GM19463 (cell line): ENCODE data around the gene ATP9A.
"Not testable (repeated sequence)": the region's sequence is repeated elsewhere in the genome, so short reads cannot be mapped to it uniquely, and the experiment has no call there.

Source experiments
- ATAC-seq: cut with Tn5 transposase; IDR thresholded peaks from one replicate; pipeline ENCODE4 v1.9.1; 2021; ENCODE audit warnings: mild to moderate bottlenecking, moderate library complexity; ENCODE audit not compliant: unreplicated experiment

Gene ATP9A, protein sequence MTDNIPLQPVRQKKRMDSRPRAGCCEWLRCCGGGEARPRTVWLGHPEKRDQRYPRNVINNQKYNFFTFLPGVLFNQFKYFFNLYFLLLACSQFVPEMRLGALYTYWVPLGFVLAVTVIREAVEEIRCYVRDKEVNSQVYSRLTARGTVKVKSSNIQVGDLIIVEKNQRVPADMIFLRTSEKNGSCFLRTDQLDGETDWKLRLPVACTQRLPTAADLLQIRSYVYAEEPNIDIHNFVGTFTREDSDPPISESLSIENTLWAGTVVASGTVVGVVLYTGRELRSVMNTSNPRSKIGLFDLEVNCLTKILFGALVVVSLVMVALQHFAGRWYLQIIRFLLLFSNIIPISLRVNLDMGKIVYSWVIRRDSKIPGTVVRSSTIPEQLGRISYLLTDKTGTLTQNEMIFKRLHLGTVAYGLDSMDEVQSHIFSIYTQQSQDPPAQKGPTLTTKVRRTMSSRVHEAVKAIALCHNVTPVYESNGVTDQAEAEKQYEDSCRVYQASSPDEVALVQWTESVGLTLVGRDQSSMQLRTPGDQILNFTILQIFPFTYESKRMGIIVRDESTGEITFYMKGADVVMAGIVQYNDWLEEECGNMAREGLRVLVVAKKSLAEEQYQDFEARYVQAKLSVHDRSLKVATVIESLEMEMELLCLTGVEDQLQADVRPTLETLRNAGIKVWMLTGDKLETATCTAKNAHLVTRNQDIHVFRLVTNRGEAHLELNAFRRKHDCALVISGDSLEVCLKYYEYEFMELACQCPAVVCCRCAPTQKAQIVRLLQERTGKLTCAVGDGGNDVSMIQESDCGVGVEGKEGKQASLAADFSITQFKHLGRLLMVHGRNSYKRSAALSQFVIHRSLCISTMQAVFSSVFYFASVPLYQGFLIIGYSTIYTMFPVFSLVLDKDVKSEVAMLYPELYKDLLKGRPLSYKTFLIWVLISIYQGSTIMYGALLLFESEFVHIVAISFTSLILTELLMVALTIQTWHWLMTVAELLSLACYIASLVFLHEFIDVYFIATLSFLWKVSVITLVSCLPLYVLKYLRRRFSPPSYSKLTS

DNA sequence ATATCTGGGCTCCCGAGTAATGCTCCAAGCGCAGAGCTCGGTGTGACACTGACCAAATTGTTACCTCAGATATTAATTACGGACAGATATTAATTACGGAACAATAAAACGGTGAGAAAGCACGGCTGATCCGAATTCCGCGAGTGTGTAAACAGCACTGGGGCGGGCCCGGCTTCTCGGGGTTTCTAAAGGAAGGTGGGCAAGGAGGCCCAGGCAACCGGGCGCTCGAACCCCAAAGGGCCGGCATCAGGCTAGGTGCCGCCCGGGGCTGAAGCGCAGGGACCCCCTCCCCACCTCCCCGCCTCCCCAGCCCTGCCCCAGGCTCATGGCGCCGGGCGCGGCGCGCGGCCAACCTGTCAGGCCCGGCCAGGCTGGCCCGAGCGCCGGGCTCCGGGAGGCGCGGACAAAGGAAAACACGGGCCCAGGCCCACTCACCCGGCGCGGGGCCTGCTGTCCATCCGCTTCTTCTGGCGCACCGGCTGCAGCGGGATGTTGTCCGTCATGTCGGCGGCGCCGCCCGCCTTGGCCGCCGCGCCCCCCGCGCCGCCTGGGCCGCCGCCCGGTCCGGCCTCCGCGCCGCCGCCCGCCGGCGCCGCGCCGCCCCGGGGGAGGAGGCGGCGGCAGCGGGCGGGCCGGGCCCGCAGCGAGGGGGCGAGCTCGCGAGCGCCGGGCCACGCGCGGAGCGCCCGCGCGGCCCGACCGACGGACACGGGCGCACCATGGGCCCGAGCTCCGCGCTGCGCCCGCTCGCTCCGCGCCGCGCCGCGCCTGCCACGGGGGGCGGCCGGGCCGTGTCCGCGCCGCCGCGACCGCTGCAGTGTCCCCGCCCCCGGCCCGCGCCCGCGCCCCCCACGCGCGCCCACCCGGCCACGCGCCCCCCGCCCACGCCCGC, at the start of gene ATP9A:
Gene ATP9A, minus strand, starts transcription at position 524 of the 892 bp plus-strand sequence. Its CDS starts 21 bp downstream, at position 503.
- ATAC-seq, result no peak

DNA sequence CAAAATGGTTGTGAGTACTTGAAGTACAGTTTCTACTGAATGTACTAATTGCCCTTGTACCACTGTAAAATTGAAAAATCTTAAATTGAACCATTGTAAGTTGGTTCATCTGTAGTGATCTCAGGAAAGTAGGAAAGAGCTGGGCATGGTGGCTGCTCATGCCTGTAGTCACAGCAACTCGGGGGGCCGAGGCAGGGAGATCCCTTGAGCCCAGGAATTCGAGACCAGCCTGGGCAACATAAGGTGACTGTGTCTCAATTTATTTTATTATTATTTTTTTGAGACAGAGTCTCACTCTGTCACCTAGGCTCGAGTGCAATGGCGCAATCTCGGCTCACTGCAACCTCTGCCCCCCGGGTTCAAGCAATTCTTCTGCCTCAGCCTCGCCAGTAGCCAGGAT, 48.7 kb upstream of the ATP9A start:
- not testable (repeated sequence) for ATAC-seq

DNA sequence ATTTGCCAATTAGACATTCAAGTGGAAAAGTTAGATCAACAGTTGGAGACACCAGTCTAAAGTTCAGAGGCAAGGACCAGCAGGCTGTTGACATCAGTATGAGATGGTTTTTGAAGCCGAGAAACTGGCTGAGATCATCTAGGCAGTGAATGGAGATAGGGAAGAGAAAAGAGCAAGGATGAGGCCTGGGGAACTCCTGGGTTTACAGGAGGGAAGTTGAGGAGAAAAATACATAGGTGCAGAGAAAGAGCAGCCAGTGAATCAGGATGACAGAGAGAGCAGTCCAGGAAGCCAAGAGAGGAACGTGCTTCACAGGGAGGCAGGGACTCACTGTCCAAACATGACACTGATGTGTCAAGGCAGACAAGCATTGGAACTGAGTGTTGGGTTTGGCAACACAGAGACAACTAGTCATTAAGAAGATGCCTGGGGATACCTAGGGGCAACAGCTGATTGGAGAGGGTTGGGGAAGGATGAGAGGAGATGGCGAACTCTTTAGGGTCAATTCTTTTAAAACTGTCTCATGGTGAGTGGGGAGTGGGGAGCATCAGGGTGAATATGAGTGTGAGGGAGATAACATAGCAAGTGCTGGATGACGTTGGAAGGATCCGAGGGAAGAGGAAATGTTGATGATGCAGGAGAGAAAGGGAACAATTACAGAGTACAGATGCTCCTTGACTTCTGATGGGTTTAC, 47.3 kb upstream of the ATP9A start:
- no peak for ATAC-seq

DNA sequence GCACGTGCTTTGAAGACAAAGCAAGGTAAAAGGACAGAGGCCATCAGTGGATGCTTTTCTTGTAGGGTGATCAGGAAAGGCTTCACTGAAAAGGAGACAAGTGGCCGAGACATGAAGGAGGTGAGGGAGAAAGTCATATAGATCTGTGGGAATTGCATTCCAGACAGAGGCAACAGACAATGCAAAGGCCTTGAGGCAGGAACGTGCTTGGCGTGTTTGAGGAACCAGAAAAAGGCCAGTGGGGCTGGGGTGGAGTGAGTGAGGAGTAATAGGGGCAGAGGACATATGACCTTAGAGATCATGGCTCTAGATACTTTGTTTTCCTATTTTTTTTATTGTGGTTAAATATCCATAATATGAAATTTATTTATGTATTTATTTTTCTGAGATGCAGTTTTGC, 44.7 kb upstream of the ATP9A start:
- ATAC-seq, result no peak

DNA sequence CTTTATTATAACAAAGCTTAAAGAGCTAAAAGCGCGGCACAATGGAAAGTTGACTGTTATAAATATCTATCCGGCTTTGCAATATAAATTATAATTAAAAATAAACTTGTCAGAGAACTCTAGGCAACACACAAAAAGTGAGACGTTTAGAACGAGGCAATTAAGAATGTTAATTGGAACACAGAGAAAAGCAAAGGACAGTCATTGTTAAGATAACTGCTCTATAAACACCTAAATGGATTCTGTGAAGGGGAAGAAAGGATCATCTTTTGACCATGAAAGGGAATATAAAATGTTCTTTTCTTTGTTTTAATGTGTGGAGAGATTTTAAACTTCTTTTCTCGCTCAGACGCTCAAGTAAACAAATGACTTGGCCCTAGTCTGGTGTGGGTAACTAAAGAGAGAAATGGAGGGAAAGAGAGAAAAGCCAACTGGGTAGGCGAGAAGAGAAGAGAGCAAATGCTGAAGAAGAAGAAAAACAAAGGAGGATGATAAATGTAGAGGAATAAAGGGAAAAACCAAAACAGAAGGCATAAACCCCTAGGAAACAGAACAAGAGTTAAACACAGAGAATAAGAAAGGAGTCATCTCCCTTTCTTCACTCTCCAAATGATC, 43.4 kb upstream of the ATP9A start:
- ATAC-seq, result no peak

DNA sequence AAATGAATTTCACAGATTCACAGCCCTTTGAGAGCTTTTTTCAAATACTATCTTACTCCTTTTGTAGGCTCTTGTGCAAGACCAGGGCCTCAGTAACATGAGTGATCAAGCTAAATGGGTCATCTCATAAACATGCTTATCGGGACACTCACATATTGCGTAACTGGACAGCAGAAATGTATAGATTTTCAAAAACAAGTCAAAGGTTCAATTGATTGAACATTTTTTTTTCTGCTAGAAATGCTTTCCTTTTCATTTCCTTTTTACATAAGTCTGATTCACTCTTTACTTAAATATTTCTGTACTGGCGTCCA, 42.8 kb upstream of the ATP9A start:
- no peak for ATAC-seq

DNA sequence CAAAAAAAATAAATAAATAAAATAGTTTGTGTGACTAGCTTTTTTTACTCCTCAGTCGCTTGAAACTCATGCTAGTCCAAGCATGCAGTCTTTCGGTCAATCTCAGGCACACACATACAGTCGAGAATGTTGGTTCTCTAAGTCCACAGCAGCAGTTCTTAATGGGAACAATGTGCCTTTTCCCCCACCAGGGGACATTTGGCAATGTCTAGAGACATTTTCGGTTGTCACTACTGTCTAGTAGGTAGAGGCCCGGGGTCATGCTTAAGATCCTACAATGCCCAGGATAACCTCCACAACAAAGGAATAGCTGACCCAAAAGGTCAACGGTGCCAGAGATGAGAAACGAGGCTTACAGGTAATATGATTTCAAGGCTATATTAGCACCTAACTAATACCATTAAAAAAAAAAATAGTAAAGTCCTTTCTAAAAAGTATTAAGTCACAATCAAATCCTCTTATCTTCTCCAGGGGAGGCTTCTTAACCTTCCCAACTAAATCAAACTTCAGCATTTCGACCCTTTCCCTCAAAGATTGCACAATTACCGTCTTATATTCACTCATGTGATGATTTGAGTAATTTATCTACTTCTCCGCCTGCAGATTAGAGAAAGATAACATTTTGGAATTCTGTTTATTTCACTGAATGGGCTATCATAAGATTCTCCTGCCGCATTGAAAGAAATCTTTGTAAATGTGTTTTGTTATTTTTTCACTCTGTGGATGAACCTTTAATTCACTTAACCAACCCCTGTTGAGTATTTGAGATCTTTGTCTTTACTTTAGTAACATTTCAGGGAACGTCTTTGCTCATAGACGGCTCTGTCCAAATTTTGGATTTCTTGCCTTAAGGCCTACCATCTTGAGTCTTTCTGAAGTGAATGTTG, 42.2 kb upstream of the ATP9A start:
- no peak for ATAC-seq

DNA sequence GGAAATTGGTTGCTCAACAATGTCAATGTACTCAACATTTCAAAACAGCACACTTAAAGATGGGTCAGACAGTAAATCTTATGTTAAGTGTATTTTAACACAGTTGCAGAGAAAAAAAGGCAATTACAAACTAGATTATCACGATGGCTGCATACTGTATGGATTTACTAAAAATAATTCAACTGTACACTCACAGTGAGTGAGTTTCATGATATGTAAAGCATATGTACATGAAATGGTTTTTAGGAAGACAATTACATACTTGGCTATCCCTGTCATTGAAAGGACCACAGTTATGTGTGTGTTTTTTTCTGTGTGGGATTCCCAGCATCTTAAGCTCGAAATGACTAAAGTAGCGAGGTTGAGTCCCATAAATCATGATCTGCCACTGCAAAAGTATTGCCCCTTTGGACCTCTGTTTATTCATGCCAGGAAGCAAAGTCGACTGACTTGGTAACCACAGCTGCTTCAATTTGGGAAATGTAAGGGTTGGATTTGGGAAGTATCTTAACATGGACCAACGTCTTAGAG, 39.6 kb upstream of the ATP9A start:
- ATAC-seq, result no peak

DNA sequence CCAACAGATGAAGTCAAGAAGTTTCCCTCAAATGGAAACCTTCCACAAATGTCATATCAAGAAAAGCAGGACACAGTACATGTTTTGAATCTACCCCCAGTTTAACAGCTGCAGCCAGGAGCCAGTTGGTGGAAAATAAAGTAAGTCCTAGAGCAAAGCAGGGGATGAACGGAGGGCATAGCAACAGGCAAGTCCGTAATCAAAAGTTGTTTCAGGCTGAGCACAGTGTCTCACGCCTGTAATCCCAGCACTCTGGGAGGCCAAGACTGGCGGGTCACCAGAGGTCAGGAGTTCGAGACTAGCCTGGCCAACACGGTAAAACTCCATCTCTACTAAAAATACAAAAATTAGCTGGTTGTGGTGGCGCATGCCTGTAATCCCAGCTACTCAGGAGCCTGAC, 36.6 kb upstream of the ATP9A start:
- no peak for ATAC-seq

DNA sequence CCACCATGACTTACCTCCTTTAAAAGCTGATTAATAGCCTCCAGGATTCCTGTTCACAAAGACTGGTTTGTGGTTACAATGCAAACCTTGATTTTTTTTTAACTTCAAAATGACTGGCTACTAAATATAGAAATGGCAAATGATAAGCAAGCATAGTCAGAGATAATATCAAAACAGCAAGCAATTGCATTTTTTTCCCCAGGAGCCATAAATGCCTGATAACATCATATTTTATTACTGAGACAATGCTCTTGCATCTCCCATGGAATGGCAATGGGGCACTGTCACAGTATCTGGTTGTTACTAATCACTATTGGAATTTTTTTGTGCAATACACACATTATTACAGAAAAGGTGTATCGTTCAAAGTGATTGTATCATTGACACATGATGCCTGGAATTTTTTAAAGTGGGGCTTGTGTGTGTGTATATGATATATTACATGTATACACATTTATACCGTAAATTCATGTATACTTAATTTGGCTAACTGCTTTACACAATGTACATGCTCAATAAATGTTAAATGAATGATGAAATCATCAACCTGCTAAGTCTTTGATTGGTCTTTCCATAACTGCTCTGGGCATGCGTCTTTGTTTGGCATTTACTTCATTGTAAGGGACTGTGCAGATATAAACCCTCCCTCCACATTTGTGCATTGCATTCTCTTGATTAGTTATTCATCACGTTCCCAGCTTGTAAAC, 35.1 kb upstream of the ATP9A start:
- ATAC-seq, result no peak

DNA sequence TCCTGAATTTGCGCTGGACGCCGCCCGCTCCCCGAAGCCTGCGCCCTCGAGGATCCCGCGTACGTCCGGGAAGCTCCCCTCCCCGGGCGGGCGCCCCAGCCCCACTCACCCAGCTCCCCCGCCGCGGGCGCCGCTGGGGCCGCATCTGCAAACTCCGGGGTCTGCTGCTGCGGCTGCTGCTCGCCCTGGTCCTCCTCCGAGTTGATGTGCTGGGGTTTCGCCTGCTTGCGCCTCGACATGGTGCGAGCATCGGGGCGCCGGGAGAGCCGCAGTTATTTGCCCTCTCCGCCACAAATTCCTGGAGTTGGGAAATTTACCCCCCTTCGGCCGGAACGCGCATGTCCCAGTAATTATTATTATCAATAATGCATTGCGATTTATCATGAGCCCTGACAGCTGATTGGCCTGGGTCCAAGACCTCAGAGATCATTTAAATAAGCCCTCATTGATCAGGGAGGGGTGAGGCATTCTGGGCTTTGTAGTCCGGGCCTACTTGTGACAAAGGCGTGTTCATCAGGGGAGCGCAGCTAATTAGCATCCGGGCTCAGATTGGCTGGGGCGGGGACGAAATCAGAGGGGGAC, 34.1 kb upstream of the ATP9A start, which contains the start of gene SALL4:
Gene SALL4, minus strand, starts transcription at position 352 of the 582 bp plus-strand sequence. Its CDS starts 113 bp downstream, at position 239.
- no peak for ATAC-seq

DNA sequence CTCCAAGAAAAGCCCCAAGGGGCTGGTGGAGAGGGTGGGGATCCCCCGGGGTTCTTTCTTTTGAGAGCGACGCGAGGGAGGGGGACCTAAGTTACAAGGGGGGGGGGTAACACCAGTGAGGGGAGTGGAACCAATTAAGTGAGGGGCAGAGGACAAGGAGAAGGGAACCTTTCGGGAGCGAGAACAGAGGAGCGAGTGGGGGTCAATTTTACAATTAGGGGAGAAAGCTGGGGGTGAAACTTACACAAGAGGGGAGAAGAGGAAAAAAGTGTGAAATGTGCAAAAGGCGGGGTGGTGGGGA, 33.6 kb upstream of the ATP9A start:
- no peak for ATAC-seq

DNA sequence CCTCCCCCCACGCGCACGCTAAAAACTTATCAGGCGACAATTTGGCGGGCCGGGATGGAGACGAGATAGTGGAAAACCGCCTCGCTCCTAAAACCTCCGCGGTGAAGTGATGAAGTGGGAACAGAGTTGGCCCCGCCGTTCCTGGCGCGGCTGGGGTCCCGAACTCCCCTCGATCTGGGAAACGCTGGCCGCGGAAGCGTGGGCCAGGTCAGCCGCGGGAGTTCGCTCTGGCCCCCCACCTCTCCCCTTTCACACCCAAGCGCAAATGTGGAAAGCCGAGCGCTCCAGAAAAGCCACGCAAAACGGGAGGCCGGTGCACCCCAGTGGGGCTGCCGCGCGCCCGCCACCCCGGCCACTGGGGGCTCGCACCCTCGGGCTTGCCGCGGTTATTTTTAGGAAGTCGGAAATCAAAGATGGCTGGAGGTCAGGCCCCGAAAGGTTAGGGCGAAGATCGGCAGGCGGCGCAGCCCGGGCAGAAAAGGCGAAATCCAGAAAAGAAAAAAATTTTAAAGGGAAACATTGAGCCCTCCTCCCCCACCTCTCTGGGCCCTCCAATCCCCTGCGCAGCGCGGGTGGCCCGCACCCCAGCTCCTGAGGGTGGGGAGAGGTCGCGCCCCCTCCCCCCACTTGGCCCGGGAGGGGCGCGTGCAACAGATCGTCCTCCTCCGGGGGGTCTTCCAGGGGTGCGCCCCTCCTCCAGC, 33.1 kb upstream of the ATP9A start:
- no peak for ATAC-seq

DNA sequence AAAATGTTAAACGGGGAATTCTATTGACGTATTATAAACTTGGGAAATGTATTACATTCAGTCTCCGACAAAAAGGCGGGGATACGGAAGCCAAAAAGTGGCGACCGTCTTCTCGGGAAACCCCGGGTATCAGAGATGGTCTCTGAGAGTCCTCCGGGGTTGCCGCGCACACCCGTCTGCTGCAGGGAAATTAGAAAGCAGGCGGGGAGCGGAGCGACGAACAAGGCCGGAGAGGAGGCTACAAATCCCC, 32.6 kb upstream of the ATP9A start:
- ATAC-seq, result no peak

DNA sequence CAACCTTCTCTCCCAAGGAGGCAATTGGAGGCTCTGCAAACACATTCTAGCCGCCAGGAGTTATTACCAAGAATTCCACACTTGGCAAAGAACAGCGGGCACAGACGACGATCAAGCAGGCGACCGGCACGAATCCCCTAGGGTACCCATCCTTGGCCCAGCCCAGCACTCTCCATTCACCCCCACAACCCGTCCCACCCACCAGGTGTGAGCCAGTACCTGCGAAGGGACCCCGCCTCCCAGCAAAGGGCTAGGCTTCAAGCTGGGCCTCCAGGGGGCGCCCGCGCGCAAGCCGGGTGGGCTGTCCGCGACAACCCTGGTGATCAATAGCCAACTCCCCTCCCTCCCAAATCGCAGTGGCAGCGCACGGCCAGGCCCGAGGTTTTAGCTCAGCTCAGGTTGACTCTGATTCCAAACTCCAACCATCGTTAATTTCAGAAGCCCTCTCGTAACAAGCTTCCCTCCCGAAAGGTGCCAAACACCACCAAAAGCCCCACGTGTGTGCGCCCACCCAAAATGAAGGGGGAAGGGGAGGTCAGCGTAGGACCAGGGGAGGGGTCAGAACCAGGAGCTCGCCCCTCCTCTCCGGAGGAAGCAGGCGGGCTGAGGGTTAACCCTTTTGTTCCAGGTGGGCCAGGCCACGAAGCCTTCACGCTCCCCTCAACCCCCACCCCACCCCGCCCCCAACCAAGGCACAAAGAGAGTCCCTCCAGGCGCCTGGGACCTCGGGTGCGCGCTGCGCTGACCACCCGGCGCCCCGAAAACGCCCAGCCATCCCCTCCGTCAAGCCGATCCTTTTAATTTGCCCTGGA, 32.1 kb upstream of the ATP9A start:
- no peak for ATAC-seq

DNA sequence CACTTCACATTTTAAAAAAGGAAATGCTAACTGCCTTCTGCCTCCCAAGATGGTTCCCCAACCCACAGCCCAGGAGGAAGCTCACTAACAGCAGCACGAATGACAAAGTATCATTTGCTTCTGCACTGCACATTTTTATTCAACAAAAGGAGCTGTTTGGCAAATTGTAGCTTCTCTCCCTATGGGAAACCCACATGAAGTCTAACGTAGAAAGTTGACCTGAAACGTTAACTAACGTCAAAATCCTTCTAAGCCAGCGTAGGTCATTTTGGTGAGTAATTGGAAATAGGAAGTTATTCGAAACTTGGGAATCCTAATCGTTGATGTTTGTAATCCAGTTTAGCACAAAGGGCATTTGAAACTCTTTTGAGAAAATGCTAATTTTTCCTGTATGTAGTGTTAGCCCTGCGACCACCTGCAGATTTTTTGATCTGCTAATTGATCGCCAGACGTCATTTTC, 31.2 kb upstream of the ATP9A start:
- ATAC-seq, result no peak
